Activated CD4-positive, alpha-beta T cell treated with anti-CD3 and anti-CD28 coated beads, Interleukin-2, amount 50 U/mL, for 1 hour (primary cell): Measurements from ENCODE around the gene DSCAM.

Source experiments
- DNase-seq: peaks from one replicate; pipeline ENCODE4 v3.0.0-alpha.2; 2020

The DSCAM gene

GRCh38 chr21:40602080-40602479 is 244.9 kb downstream of the DSCAM start:
- no peak for DNase-seq

DNA sequence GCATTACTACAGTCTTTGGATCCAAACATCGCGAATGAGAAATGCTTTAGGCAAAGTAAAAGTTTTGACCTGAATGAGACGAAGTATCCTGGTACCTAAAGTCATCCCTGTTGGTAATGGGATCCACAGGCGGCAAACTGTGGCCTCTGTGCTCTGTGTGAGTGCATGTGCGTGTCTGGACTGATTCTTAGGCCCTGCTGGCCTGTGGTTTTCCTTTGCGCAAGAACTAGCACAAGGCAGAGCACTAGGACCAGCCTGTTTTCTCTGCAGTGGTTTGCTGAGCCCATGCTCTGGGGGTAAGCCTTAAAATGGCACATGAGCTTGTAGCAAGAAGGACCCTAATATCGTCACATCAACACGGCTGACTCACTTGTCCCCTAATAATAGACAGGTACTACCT is 251.2 kb downstream of the DSCAM start:
- DNase-seq = no peak

GRCh38 chr21:40587736-40588346 is 259.1 kb downstream of the DSCAM start:
- DNase-seq = no peak

DNA sequence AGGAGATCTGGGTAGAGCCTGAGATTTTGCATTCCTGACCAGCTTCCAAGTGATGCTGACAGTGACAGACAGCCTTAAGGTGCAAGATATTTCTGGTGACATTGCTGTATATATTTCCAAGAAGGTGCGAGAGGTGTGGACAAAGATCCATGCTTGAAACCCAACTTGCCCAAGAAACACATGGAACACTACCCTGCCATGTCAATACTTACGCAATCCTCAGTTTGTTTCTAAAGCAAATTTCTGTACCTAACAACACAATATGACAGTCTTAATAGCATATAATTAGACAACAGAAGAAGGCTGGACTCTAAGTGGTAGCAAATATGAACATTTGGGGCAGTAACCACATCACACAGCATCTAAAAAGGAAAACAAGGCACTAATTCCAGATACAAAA is 260.4 kb downstream of the DSCAM start:
- DNase-seq = no peak

- no peak for DNase-seq
Observed at GRCh38 chr21:40577285-40578043, 269.5 kb downstream of the DSCAM start.

DNA sequence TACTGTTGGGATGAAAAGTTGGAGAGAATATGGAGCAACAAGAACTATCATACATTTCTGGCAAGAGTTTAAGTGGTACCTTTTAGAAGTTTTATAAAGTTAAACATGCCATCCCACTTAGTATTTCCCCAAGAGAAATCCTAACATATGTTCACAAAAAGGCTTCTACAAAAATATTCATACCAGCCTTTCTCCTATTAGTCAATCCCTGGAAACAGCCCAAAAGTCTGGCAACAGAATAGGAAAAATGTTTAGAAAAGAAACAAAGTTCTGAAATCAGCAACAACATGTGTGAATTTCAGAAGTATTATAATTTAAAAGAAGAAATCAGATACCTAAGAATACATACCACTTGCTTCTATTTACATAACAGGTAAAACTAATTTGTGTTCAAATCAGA is 271.0 kb downstream of the DSCAM start:
- DNase-seq = no peak

DNA sequence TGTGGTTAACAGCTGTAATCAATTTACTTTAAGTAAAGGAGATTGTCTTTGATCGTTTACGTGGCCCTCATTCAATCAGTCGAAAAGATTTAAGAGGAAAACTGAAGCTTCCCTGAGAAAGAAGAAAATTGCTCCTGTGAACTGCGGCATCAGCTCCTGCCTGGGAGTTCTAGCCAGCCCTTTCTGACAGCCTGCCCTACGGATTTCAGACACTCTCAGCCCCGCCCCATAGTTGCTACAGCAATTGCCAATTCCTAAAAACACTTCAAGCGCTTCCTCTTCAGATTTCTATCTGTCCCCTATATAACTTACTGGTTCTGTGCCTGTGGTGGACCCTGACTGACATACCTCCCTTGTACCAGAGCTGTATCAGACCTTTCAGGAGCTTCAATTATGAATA is 277.6 kb downstream of the DSCAM start:
- DNase-seq = no peak

DNA sequence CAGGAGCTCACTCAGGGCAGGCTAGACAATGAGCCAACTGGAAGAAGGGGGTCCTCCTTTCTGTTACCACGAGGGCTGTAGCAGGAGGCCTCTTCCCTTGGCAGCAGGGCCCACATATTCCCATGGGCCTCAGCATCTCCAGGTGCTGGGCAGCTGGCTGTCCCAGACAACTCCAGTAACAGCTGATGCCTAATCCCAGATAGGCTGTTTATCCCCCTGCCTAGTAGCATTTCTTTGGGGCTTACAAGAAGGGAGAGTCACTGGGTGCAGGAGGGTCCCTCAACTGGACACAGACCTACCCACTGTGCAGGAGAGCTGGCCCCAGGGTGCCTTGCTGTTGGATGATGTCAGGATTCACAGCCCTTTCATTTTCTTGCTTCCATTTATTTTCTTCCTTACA is 278.2 kb downstream of the DSCAM start:
- no peak for DNase-seq

DNA sequence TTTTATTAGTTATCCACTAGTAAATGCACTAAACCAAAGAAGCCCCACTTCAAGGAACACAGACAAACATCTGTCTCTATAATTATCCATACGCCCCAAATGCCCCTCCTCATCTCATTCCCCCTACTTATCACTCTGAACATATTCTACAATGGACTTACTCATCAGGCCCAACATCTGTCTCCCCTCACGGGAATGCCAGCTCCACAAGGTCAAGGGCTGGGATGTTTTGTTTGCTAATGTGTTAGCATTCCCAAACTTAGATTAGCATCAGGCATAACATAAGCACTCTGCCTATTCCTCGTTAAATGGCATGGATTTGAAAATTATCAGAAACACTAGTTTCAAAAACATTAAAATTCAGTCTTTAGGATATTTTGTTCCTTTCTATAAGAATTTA is 279.5 kb downstream of the DSCAM start:
- no peak for DNase-seq

- no peak for DNase-seq
Observed at GRCh38 chr21:40566486-40566885, 280.5 kb downstream of the DSCAM start.

- no peak for DNase-seq
Observed at GRCh38 chr21:40564318-40564717, 282.6 kb downstream of the DSCAM start.

DNA sequence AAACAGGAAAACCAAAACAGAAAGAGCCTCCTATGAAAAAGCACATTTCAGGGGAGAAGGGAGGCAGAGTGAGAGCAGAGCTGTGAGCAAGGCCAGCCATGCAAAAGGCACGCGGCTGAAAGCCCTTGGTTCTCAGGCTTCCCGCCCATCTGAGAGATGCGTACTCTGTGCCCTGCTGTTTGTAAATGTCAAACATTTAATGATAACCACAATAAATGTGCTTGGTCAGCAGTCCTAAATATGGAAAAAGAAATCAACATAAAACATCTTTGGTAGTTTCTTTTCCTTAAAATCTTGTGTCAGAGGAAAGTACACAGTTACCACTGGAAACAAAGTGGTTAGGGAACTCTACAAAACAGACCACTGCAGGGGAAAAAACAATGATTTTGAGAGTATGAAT is 283.1 kb downstream of the DSCAM start:
- no peak for DNase-seq

GRCh38 chr21:40562242-40563002 is 284.5 kb downstream of the DSCAM start:
- DNase-seq = no peak

DNA sequence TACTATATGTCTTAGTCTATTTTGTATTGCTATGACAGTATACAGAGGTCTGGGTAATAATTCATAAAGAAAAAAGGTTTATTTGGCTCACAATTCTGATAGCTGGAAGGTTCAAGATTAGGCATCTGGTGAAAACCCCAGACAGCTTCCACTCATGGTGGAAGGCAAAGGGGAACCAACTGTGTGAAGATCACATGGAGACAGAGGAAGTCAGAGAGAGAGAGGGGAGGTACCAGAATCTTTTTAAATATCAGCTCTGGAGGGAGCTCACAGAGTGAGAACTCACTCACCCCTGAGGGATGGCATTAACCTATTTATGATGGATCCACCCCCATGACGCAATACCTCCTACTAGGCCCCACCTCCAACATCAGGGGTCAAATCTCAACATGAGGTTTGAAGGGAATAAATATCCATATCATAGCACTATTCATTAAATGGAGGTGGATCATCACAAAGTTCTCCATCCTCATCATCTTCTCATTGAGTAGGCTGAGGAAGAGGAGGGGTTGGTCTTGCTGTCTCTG is 290.5 kb downstream of the DSCAM start:
- no peak for DNase-seq

GRCh38 chr21:40555021-40555528 is 291.9 kb downstream of the DSCAM start:
- DNase-seq = no peak

DNA sequence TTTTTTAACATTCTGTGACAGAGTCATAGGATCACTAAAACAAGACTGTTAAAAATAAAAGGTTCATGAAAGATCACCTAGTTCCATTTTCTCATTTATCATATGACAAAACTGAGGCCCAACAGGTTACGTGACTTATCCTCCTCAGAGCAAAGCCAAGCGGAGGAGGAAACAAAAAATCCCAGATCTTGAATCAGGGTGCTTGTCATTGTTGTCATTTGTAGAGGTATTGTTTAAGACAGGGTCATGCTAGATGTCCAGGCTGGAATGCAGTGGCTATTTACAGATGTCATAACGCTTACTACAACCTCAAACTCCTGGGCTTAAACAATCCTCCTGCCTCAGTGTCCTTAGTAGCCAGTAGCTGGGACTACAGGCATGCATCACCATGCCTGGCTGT is 293.2 kb downstream of the DSCAM start:
- no peak for DNase-seq

DNA sequence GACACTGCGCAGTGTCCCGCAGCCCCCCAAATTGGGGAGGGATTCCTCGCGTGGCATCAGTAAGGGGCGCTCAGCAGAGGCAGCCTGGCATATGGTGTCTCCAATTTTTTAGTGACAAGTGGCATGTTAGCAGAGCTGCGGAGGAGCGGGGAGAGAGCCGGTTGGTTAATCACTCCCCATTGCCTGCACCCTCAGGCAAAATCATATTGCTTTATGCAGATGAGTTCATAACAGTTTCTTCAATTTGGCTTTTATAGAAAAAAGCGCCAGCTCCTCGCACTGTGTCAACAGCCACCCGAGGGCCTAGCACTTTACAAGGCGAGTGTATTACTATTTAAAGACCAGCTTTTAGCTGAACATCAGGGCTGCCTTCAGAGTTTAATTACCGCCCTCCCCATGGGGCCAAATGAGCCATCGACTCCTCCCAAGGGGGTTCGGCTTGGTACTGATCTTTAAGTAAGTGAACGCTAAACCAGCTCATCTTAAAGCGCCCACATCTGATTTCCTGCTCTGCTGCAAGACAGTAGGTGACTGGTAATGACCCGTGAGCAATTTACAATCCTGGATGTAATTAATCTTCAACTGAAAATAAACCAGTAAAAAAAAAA is 298.9 kb downstream of the DSCAM start:
- no peak for DNase-seq

GRCh38 chr21:40546647-40547046 is 300.3 kb downstream of the DSCAM start:
- DNase-seq = no peak

GRCh38 chr21:40540216-40540615 is 306.7 kb downstream of the DSCAM start:
- DNase-seq = no peak

DNA sequence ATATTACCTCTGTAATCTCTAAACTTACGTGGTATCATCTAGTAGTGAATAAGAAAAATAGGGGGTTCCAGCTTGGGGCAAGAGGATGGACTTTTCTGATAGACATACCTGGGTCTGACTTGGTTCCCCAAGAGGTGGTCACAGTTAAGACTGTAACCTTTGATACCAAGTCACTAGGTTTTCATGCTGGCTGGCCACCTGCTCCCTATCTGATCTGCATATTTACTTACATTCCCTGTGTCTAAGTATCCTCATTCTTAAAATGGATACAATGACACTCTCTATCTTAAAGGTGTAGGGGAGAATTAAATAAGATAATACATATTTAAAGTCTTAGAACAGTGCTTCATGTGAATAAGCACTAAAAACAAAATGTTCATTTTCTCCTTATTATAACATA is 312.1 kb downstream of the DSCAM start:
- no peak for DNase-seq

GRCh38 chr21:40531431-40532110 is 315.4 kb downstream of the DSCAM start:
- DNase-seq = no peak

DNA sequence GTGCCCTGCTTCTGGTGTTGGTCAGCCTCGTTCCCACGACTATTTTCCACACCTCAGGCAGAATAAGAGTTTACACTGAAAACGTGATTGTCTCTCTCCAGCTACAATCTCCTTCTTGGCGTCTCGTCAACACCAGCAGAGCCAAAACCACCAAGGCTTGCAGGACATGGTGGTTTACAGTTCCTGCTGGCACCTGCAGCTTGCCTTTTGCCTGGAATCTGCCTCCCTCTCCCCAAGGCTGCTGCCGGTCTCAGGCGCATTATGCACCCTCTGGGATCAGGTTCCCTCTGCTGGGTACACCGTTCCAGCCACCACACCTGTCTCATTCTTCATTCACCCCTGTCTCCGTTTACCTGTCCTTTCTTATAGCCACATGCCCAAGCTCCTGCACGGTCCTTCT is 315.9 kb downstream of the DSCAM start:
- no peak for DNase-seq

DNA sequence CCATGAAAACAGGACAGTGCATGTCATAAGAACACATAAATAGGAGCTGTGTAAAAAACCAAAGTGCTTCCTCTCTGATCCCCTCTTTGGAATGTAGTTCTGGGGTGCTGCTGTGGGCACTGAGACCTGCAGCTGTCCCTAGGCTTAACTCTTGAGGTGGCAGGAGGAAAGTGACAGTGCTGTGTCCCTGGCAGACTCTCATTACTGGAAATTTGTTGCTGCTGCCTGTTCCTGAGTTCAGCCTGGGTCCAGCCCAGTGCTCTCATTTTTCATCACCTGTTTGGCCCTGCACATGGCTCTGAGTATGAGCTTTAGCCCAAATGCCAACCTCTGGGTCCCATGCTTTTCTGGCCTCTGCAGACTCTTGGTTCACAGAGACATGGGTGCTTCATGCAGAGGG is 329.3 kb downstream of the DSCAM start:
- DNase-seq = no peak
